ENCODE data around the gene ABLIM1.

DNA sequence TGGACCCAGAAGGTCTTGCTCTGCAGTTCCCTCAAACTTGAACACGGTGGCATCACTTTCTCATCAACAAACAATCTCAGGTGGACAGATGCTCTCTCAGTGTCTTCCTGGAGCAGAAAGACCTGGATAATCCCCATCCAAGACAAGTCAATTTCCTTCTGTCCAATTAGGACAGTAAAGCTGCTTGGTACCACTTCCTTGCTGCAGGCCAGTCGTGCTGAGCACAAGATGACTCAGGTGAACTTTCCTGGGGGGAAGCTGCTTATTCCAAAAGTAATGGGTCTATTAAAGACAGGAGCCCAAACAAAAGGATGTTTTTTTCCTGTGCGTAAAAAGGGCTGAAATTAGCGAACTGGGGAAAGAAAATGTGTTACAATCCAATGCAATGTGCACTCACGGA is 146.2 kb downstream of the ABLIM1 start:
- TF ChIP-seq, protein P1, sequence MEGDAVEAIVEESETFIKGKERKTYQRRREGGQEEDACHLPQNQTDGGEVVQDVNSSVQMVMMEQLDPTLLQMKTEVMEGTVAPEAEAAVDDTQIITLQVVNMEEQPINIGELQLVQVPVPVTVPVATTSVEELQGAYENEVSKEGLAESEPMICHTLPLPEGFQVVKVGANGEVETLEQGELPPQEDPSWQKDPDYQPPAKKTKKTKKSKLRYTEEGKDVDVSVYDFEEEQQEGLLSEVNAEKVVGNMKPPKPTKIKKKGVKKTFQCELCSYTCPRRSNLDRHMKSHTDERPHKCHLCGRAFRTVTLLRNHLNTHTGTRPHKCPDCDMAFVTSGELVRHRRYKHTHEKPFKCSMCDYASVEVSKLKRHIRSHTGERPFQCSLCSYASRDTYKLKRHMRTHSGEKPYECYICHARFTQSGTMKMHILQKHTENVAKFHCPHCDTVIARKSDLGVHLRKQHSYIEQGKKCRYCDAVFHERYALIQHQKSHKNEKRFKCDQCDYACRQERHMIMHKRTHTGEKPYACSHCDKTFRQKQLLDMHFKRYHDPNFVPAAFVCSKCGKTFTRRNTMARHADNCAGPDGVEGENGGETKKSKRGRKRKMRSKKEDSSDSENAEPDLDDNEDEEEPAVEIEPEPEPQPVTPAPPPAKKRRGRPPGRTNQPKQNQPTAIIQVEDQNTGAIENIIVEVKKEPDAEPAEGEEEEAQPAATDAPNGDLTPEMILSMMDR (IDR thresholded peaks at IDR 0.05) = no peak
- TF ChIP-seq EP300 (IDR thresholded peaks at IDR 0.05; ENCODE audit: low read depth) = no peak
- no peak for TF ChIP-seq POLR2A (IDR thresholded peaks at IDR 0.05)
- no peak for TF ChIP-seq POLR2AphosphoS5 (IDR thresholded peaks at IDR 0.05)

Measured in transverse colon (tissue), 4 donors.